Fibroblast of mammary gland (primary cell): ENCODE measurements around the gene DIABLO.

Experiments used
- DNase-seq: peaks from one replicate; pipeline ENCODE4 v3.0.0-alpha.2; 2010; ENCODE audit warnings: low read depth
- H3K4me3 ChIP-seq: 2 replicates; pipeline ENCODE4 v1.5.1; 2011; ENCODE audit warnings: low read depth, mild to moderate bottlenecking, low read length, moderate library complexity; ENCODE audit not compliant: control insufficient read depth
- TF ChIP-seq, protein P1 (sequence below): conservative IDR thresholded peaks from 2 replicates; pipeline ENCODE4 v1.5.1; 2011; ENCODE audit warnings: low read depth, low read length, inconsistent platforms; ENCODE audit not compliant: control insufficient read depth, insufficient read depth

The DIABLO gene

DNA sequence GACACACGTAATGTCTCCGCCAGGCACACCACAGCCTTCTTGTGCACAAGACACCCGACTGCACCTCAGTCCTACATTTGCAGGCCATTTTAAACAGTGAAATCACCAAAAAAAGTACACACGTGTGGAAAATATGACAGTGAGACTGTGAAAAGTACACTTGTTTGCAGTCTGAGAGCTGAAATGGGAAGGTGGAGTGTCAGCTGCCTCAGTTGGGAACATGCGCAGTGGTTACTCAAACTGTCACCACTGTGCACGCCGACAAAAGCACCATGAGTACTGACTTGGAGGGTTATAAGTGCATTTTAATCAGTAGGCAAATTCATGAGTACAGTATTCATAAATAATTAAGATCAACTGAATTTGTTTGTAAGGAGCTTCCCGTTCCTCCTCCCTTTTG, 24.7 kb upstream of the DIABLO start:
- TF ChIP-seq, protein P1, sequence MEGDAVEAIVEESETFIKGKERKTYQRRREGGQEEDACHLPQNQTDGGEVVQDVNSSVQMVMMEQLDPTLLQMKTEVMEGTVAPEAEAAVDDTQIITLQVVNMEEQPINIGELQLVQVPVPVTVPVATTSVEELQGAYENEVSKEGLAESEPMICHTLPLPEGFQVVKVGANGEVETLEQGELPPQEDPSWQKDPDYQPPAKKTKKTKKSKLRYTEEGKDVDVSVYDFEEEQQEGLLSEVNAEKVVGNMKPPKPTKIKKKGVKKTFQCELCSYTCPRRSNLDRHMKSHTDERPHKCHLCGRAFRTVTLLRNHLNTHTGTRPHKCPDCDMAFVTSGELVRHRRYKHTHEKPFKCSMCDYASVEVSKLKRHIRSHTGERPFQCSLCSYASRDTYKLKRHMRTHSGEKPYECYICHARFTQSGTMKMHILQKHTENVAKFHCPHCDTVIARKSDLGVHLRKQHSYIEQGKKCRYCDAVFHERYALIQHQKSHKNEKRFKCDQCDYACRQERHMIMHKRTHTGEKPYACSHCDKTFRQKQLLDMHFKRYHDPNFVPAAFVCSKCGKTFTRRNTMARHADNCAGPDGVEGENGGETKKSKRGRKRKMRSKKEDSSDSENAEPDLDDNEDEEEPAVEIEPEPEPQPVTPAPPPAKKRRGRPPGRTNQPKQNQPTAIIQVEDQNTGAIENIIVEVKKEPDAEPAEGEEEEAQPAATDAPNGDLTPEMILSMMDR = no peak
- H3K4me3 ChIP-seq = no peak overlapping the region
- no peak for DNase-seq

DNA sequence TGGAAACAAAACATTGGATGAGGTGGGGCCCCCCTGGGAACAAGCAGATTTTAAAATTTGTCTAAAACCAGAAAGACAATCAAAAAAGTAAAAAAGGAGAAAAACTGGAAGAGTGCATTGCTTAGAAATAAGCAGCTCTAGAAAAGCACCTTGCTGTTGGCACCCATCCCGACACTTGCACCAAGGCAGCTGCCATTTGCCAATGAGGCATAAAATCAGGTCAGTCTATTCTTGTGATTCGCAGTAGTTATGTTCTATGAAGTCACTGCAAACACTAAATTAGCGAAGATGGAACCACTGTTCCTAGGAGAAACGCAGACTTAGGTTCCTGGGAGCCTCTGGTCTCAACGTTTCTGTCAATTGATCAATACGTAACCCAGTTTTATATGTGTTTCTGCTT, 24.2 kb upstream of the DIABLO start:
- TF ChIP-seq, protein P1 = no peak
- H3K4me3 ChIP-seq = no peak overlapping the region
- DNase-seq = no peak

DNA sequence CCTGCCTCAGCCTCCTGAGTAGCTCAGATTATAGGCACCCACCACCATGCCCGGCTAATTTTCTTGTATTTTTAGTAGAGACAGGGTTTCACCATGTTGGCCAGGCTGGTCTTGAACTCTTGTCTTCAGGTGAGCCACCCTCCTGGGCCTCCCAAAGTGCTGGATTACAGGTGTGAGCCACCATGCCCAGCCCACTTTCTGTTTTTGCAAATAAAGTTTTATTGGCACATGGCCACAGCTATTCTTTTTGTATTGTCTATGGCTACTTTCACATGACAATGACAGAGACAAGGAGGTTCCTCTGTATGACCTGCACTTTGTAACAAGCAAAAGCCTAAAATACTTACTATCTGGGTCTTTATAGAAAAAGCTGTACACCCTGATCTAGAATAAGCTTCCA, 19.7 kb upstream of the DIABLO start:
- no peak overlapping the region for H3K4me3 ChIP-seq
- DNase-seq = no peak
- TF ChIP-seq, protein P1 = no peak

DNA sequence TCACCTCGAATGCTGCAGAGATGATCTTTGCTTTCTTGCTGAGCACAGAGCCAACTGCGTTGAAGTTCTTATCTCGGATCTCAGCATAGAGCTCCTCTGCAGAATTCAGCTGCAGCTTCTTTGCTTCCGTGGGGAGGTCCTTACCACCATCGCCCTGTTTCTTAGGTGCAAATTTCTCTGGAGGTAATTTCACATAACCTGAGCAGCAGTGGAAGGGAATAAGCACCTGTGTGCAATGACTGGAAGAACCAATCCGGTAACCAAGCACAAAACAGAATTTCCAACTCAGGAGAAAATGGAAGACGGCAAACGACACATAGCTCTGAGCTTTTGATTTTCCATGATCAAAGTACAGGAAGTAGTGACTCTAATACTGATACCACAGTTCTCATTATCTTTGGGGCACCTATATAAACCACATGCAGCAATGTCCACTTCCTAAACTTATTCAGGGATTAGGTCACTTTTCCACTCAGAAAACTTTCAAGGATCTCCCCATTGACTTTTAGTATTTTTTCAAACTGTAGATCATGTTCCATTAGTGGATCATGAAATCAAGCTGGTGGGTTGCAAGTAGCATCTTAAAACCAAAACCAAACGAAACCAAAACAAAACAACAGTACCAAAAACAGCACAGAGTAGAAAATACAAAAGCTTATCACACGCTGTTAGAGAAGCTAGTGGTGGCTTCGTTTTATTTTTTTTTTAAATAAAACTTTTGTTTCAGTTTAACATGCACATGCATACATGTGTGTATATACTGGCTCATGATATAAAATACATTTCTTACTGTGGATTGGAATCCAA, 18.9 kb upstream of the DIABLO start:
- no peak for DNase-seq
- H3K4me3 ChIP-seq = no peak overlapping the region
- TF ChIP-seq, protein P1 = no peak

DNA sequence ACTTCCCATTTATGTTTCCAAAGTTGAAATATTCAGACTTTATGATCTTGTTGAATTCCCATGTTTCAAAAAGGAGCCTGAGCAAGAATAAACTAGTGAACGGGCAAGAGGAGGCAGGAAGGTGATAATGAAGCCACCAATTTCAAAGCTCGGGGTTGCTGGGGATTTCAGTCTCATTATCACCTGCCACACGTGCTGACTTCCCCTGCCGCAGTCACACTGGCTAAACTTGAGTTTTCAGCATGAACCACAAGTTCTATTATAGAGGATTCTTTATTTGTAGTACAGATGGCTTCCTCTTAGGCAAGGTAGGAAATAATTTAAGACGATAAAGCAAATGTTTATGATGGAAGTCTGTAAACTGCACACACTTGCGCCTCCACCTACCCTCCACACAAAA, 18.1 kb upstream of the DIABLO start:
- DNase-seq = no peak
- TF ChIP-seq, protein P1 = no peak
- H3K4me3 ChIP-seq = no peak overlapping the region

DNA sequence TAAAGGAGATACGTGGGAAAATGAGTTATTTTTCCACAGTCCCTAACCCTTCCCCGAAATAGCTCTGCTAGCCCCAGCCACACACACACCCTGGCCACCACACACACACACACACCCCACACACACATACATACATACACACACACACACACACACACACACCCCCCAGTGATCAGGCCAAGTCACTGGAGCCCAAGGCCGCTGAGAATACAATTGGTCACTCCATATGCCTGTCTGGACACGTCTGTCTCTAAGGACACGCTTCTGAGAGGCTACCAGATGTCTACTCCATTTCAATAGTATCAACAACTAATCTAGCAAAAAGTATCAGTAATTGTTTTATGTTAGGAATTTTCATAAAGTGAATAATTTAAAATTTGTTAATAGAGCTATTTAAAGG, 13.0 kb upstream of the DIABLO start:
- TF ChIP-seq, protein P1 = no peak
- no peak for DNase-seq
- no peak overlapping the region for H3K4me3 ChIP-seq
